HUES48 (cell line): Measurements from ENCODE around the gene SPSB1.
"Not testable (repeated sequence)": the region's sequence is repeated elsewhere in the genome, so short reads cannot be mapped to it uniquely, and the experiment has no call there.

Experiments used
- H3K27ac ChIP-seq: one replicate; pipeline ENCODE4 v1.7.0; 2013; ENCODE audit warnings: low read depth, low read length, inconsistent platforms
- H3K27me3 ChIP-seq: 2 replicates; pipeline ENCODE4 v1.6.1; 2013; ENCODE audit warnings: mild to moderate bottlenecking, low read length; ENCODE audit not compliant: control insufficient read depth, insufficient read depth
- H3K36me3 ChIP-seq: 2 replicates; pipeline ENCODE4 v1.6.1; 2013; ENCODE audit warnings: low read length; ENCODE audit not compliant: control insufficient read depth, insufficient read depth
- H3K4me1 ChIP-seq: 2 replicates; pipeline ENCODE4 v1.6.1; 2013; ENCODE audit warnings: mild to moderate bottlenecking, low read length; ENCODE audit not compliant: control insufficient read depth, insufficient read depth
- H3K4me3 ChIP-seq: 2 replicates; pipeline ENCODE4 v1.5.1; 2013; ENCODE audit warnings: mild to moderate bottlenecking, low read depth, low read length
- H3K9ac ChIP-seq: 2 replicates; pipeline ENCODE4 v1.6.1; 2013; ENCODE audit warnings: mild to moderate bottlenecking, low read depth, low read length, moderate library complexity
- H3K9me3 ChIP-seq: 2 replicates; pipeline ENCODE4 v1.6.1; 2013; ENCODE audit warnings: low read length; ENCODE audit not compliant: control insufficient read depth, insufficient read depth

SPSB1 gene

DNA sequence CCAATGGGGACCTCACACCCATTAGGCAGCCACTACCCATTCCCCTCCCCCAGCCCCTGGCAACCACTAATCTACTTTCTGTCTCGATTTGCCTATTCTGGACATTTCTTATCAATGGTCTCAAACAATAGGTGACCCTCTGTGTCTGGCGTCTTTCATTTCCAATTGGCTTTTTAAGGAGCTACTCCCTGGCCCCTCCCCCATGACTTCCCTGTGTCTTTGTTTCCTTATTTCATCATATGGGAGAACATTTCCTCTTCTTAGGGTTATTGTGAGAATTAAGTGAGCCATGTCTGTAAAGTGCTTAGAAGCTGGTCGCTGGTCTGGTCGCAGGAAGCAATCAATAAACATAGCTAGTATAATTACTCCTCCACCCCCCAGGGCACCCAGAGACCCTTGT, 80.9 kb downstream of the SPSB1 start:
- Histone ChIP-seq H3K36me3 (no peaks in the 10 kb centered on the region), H3K27ac (no peak overlapping the region), H3K4me3 (no peak overlapping the region), H3K9ac (no peak overlapping the region), H3K9me3 (no peaks in the 10 kb centered on the region), H3K4me1 (0 out of 2 replicates have a peak, but pooled peaks cover 9% of the 10 kb centered on the region), H3K27me3 (no peaks in the 10 kb centered on the region)

GRCh38 chr1:9374748-9375341, 82.2 kb downstream of the SPSB1 start:
- Histone ChIP-seq H3K9ac (no peak overlapping the region), H3K9me3 (no peaks in the 10 kb centered on the region), H3K27ac (no peak overlapping the region), H3K4me3 (no peak overlapping the region), H3K36me3 (no peaks in the 10 kb centered on the region), H3K27me3 (no peaks in the 10 kb centered on the region), H3K4me1 (0 out of 2 replicates have a peak, but pooled peaks cover 9% of the 10 kb centered on the region)

GRCh38 chr1:9375912-9376311, 83.2 kb downstream of the SPSB1 start:
- H3K9me3 ChIP-seq, result no peaks in the 10 kb centered on the region
- H3K27ac ChIP-seq, result no peak overlapping the region
- no peak overlapping the region for H3K4me3 ChIP-seq
- 0 out of 2 replicates have a peak, but pooled peaks cover 9% of the 10 kb centered on the region for H3K4me1 ChIP-seq
- H3K27me3 ChIP-seq, result no peaks in the 10 kb centered on the region
- no peak overlapping the region for H3K9ac ChIP-seq
- no peaks in the 10 kb centered on the region for H3K36me3 ChIP-seq

DNA sequence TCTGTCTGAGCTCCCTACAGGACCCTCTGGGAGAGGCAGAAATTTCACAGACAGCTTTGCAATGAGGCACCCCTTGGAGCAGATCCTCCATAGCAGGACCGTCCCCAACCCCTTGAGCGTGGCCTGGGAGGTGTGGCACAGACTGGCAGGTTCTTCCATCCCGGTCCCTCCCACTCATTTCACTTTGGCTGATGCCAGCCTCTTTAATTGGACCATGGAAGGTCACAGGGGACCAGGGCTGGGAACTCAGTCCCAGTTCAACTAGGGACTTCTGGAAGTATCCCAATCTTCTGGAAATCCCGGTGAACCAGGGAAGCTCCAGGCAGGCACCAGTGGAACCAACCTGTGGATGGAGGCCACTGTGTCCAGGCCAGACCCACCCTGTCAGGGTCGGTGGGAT, 83.7 kb downstream of the SPSB1 start:
- H3K36me3 ChIP-seq, result no peaks in the 10 kb centered on the region
- H3K27ac ChIP-seq, result no peak overlapping the region
- H3K4me1 ChIP-seq, result 0 out of 2 replicates have a peak, but pooled peaks cover 9% of the 10 kb centered on the region
- H3K27me3 ChIP-seq, result no peaks in the 10 kb centered on the region
- no peak overlapping the region for H3K4me3 ChIP-seq
- no peak overlapping the region for H3K9ac ChIP-seq
- H3K9me3 ChIP-seq, result no peaks in the 10 kb centered on the region

GRCh38 chr1:9376886-9377333, 84.2 kb downstream of the SPSB1 start:
- Histone ChIP-seq H3K27me3 (no peaks in the 10 kb centered on the region), H3K27ac (no peak overlapping the region), H3K4me1 (0 out of 2 replicates have a peak, but pooled peaks cover 9% of the 10 kb centered on the region), H3K4me3 (no peak overlapping the region), H3K36me3 (no peaks in the 10 kb centered on the region), H3K9ac (no peak overlapping the region), H3K9me3 (no peaks in the 10 kb centered on the region)

DNA sequence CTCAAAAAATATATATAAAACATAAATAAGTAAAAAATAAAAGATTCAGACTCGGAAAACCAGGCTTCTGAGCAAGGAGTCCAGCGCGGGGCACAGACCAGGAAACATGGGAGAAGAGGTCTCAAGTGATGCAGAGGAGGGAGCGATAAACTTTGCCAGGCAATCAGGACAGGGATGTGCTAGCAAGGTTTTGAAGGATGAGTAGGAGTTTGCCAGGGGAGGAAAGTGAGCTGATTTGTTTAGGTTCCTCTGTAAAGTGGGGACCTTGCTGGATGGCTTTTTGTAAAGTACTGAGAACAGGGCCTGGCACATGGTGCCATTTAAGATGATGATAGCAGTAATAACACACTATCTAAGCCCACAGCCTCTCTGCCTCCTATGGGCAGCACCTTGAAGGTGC, 86.1 kb downstream of the SPSB1 start:
- no peaks in the 10 kb centered on the region for H3K9me3 ChIP-seq

GRCh38 chr1:9380711-9381110, 88.0 kb downstream of the SPSB1 start:
- no peak overlapping the region for H3K4me3 ChIP-seq
- H3K4me1 ChIP-seq, result 0 out of 2 replicates have a peak, but pooled peaks cover under 1% of the 10 kb centered on the region
- H3K9me3 ChIP-seq, result no peaks in the 10 kb centered on the region
- no peaks in the 10 kb centered on the region for H3K36me3 ChIP-seq
- no peak overlapping the region for H3K27ac ChIP-seq
- H3K27me3 ChIP-seq, result no peaks in the 10 kb centered on the region
- no peak overlapping the region for H3K9ac ChIP-seq

More for the DNA sequence above, 86.1 kb downstream of the SPSB1 start:
- H3K4me3 ChIP-seq, result no peak overlapping the region
- no peak overlapping the region for H3K9ac ChIP-seq
- no peaks in the 10 kb centered on the region for H3K36me3 ChIP-seq
- H3K27ac ChIP-seq, result no peak overlapping the region
- H3K27me3 ChIP-seq, result no peaks in the 10 kb centered on the region
- 0 out of 2 replicates have a peak, but pooled peaks cover 9% of the 10 kb centered on the region for H3K4me1 ChIP-seq

DNA sequence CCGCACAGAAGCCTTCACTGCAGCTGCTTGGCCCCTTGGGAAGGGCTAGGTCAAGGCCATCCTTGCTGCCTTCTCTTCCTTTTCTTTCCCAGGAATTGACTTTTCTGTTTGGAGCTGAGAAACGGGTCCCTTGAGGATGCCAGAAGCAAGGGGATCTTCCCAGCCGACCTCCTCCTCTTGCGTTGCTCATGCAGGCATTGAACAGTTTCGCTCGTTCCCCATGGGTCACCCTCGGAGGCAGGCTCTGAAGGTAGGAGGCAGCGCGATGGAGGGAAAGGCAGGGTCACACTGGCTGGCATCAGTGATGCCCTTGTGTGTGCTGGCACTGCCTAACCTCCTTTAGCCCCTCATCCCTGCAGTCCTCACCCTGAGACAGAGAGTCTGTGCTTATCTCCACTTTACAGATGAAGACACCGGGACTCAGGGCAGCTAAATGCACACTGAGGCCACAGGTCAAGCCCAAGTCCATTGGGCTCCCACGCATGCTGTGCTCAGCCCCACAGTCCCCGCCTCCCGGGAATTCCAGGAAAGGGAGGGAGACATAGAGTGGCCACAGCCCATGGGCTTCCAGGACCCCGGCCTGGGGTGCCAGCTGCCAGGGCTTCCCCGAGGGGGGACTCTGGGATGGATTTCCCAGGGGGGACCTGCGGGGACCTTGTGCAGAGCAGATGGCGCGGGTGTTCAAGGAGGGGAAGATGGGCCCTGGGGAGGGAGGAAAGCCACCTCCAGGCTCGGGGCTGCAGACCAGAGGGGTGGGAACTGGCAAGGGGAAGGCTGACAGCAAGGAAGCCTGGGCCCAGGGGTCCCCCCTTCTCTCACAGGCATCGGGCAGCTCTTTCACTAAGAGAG, 90.2 kb downstream of the SPSB1 start:
- no peaks in the 10 kb centered on the region for H3K36me3 ChIP-seq
- no peaks in the 10 kb centered on the region for H3K4me1 ChIP-seq
- no peak overlapping the region for H3K27ac ChIP-seq

GRCh38 chr1:9384128-9384527, 91.4 kb downstream of the SPSB1 start:
- Histone ChIP-seq H3K9me3 (no peaks in the 10 kb centered on the region), H3K9ac (no peak overlapping the region), H3K4me1 (no peaks in the 10 kb centered on the region), H3K27me3 (no peaks in the 10 kb centered on the region), H3K27ac (no peak overlapping the region), H3K36me3 (no peaks in the 10 kb centered on the region), H3K4me3 (no peak overlapping the region)

More for the DNA sequence above, 90.2 kb downstream of the SPSB1 start:
- Histone ChIP-seq H3K27me3 (no peaks in the 10 kb centered on the region), H3K9me3 (no peaks in the 10 kb centered on the region), H3K4me3 (no peak overlapping the region), H3K9ac (no peak overlapping the region)

DNA sequence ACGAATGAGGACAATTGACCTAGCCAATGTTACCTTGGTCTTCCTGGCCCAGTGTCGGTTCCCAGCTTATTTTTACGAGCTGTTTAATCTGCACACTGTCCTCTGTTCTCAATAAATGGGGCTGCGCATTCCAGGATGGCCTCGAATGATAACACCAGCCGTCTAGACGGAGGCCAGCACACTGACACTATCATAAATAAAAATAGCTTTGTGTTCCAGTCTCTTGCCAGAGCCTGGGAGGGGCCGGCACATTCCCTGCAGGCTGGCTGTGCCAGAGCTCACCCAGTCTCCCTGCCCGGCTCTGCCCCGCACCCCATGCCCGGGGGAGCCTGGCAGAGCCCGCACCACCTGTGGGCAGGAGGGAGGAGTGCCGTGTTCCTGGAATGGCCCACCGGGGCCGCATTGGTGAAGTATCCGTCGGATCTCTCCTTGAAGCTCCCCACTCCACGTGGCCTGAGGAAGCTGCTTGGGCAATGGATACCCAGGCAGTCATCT, 92.1 kb downstream of the SPSB1 start:
- H3K27me3 ChIP-seq, result no peaks in the 10 kb centered on the region
- no peak overlapping the region for H3K4me3 ChIP-seq
- H3K27ac ChIP-seq, result no peak overlapping the region
- no peaks in the 10 kb centered on the region for H3K9me3 ChIP-seq
- H3K36me3 ChIP-seq, result no peaks in the 10 kb centered on the region
- H3K4me1 ChIP-seq, result no peaks in the 10 kb centered on the region
- no peak overlapping the region for H3K9ac ChIP-seq

DNA sequence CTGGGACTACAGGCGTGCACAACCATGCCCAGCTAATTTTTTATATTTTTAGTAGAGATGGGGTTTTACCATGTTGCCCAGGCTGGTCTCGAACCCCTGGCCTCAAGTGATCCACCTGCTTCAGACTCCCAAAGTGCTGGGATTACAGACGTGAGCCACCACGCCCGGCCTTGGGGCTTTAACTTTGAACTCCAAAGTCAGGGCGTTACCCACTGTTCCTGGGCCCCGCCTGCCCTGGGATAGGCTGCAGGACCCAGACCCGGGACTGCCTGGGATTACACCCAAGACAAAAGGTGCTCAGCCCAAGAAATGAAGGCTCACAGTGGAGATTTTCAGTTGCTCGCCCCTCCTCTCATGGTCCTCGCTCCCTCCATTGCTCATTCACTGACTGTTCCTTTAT, 92.7 kb downstream of the SPSB1 start:
- not testable (repeated sequence) for H3K9ac ChIP-seq, H3K4me3 ChIP-seq, H3K9me3 ChIP-seq, H3K27ac ChIP-seq, H3K27me3 ChIP-seq, H3K4me1 ChIP-seq, H3K36me3 ChIP-seq
